VCaP (cell line): ENCODE data around the gene MKX.

Source experiments
- H3K27ac ChIP-seq: fragments of 450-650 bp; 2 replicates; pipeline ENCODE4 v1.5.1; 2017
- TF ChIP-seq, protein P1 (sequence below): fragments of 450-650 bp; conservative IDR thresholded peaks from 2 replicates; pipeline ENCODE4 v1.5.1; 2017; ENCODE audit warnings: mild to moderate bottlenecking, moderate library complexity

MKX gene

DNA sequence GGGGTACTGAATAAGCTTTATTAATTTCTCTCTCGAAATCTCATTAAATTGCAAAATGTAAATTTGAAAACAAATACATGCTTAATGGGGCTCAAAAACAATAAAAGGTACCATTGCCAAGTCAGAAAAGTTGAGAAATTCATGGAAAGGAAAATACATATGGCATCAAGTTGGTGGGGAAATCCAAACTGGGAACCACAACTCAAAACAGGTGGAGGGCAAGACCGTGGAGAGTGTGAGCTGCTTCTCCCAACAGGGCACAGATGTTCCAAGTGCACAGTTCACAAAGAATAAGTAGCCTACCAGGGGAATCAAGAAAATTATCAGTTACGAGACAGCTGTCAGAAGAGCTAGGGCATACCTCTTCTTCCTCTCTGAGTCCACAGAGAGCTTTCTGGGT is 26.6 kb downstream of the MKX start:
- H3K27ac ChIP-seq, result no peak overlapping the region
- TF ChIP-seq, protein P1, sequence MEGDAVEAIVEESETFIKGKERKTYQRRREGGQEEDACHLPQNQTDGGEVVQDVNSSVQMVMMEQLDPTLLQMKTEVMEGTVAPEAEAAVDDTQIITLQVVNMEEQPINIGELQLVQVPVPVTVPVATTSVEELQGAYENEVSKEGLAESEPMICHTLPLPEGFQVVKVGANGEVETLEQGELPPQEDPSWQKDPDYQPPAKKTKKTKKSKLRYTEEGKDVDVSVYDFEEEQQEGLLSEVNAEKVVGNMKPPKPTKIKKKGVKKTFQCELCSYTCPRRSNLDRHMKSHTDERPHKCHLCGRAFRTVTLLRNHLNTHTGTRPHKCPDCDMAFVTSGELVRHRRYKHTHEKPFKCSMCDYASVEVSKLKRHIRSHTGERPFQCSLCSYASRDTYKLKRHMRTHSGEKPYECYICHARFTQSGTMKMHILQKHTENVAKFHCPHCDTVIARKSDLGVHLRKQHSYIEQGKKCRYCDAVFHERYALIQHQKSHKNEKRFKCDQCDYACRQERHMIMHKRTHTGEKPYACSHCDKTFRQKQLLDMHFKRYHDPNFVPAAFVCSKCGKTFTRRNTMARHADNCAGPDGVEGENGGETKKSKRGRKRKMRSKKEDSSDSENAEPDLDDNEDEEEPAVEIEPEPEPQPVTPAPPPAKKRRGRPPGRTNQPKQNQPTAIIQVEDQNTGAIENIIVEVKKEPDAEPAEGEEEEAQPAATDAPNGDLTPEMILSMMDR, result no peak

DNA sequence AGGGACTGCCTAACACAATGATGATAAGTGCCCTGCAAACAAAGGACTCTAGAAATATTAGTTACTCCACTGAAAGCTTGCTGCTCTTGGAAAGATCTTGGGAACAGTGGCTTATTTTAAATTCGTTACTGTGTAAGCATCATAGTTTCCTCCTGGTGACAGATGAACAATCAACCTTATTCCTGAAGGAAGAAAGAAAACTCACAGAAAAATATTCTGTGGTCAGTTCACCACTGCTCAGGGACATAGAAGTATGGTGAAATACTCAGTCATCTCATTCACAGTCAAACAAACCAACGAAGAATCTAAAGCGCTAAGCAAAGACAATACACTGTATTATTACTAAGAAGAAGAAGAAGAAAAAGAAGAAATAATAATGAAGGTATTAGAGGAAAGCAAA is 27.8 kb downstream of the MKX start:
- no peak overlapping the region for H3K27ac ChIP-seq
- TF ChIP-seq, protein P1, result no peak

DNA sequence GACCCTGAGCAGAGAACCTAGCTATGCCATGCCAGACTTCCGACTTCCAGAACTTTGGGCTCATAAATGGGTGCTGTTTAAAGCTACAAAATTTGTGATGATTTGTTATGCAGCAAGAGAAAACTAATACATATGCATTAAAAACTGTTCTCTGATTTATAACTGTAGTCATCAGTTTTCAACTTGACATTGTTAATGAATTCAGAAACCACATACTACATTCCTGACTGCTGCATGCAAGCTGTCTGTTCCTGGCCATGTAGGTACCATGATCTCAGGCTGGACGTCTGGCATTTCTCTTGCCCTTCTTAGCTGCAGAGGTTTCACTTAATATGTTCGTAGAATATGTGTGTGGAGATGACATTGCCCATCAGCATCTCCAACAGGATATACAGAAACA is 28.4 kb downstream of the MKX start:
- no peak overlapping the region for H3K27ac ChIP-seq
- TF ChIP-seq, protein P1, result no peak

DNA sequence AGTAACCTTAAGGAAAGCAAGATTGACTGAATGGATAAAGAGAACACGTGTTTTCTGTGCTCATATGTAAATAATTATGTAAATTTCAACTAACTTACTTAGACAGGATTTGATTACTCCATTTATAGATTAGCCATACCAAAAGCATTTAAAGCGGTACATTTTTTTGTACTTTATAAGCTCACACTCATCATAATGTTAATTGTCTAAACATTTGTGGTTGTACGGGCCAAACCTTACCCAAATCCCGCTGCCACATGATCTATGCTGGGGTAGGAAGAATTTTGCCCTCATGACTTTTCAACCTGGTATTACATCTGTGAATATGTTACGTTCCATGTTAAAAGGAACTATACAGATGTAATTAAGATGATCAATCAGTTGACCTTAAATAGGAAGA is 29.1 kb downstream of the MKX start:
- H3K27ac ChIP-seq, result no peak overlapping the region
- TF ChIP-seq, protein P1, result no peak

DNA sequence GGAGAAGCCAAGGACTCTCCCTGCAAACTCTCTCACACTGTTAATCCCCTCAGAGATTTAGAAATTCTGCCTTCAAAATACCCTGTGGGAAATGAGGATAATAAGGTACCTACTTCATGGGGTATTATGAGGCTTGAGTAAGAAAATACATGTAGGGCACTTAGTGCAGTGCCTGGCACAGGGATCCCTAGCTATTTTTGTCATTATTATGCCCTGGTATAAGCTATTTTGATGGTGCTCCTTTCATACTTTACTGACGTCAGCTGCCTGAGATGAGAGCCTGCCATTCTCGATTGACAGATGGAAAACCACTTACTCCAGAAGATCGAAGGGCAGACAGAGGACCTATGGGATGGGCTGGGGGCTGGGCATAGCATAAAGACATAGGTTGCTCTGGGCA is 30.1 kb downstream of the MKX start:
- no peak overlapping the region for H3K27ac ChIP-seq

DNA sequence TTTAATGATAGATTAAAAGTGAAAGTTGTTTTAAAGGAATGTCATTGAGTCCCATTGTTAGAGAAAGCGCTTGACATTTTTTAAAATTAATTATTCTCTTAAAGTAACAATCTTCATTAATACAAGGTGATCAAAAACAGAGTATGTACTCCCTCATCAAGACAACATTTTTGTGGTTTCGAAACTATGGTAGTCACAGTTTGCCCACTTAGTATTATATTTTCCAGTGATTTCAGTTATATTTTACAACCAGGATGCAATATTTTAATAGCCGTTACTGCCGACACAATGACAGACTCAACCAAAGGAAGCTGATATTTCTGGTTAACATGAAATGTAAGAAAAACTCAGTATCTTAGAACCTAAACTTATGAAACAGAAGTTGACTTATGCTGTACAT is 31.3 kb downstream of the MKX start:
- no peak overlapping the region for H3K27ac ChIP-seq
- TF ChIP-seq, protein P1, result no peak

More for the DNA sequence above, 30.1 kb downstream of the MKX start:
- TF ChIP-seq, protein P1, result no peak

DNA sequence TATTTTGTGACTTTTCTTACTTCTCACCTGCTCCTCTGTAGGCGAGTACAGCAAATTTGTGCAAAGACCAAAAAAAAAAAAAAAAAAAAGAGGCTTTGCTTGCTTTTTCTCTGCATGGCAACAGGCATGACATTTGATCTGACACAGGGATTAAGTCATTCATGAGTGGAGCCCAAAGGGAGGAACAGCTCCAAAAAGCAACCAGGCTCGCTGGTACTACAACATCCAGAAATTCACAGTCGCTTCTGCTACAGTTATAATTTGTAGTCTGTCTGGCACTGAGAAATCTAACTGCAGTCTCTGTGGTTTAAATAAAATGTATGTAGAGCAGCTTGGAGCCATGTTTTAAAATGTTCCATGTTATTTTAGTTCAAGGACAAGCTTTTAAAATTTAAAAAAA is 31.7 kb downstream of the MKX start:
- no peak overlapping the region for H3K27ac ChIP-seq
- TF ChIP-seq, protein P1, result no peak

DNA sequence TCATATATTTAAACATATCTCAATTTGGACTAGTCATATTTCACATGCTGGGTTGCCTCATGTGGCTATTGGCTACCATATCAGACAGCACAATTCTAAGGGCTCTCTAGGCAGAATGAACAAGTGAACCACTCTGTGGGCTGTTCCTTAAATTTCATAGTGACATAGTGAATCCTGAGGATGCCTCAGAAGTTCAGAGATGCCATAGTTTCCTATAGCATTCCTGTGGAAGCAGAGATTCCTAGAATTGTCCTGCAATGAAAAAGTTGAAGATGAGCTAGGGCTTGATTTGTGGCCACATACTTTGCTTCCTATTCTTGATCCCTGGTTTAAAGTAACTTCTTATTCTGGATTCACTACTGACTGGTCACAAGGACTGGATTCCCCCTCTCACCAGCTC is 35.6 kb downstream of the MKX start:
- H3K27ac ChIP-seq, result no peak overlapping the region
- TF ChIP-seq, protein P1, result no peak
